ENCODE data around the gene CACNB3. TPM values are rescaled to one million over a fixed set of nuclear protein-coding genes. Genes with fewer than 3 reads are reported as not detected.

Gene CACNB3
- total and polyA plus RNA-seq, 2 of the 13 experiments (the other 11 are each of a cell fraction or from before 2014, with no cell fraction given) = 0.29 to 0.54 TPM

DNA sequence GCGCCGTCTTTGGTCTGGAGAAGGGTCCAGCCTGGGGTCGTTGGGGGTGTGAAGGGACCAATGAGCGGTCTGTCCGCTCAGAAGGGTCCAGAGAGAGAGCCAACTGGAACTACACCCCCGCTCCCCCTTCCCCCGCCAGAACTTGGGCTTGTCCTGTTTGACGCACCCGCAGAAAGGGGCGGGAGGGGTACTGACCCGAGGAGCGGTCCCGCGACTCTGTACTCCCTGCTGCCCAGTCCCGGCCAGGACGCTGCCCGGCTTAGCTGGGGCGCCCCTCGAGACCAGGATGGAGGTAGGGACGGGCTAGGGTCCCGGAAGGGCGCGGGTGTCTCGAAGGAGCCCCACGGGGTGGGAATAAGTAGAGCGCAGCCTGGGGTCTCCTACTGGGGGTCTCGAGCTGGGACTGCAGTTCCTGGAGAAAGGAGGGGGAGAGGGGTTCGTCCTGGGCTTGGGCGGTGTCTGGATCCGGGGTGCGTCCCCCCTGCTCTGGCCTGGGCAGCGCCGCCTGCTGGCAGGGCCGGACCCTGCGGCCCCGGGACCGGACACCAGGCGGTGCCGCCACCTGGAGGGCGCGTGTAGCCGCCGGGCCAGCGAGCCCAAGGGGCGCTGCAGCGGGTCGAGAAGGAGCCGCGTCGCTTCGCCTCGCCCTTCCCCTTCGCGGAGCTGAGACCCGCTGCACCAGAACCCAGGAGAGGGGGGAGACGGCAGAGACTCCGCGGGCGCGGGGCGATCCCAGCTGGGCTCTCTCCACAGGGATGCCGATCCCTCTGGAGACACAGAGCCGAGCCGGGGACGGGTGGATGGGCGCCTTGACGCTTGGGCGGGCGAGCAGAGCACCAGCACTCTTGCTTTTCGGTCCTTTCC is 3.8 kb upstream of the CACNB3 start (continued):
- TF ChIP-seq U2AF2 (IDR thresholded peaks at IDR 0.05; ENCODE audit: low read depth, low read length) (no peak), DNMT3B (CRISPR knock-in tag; conservative IDR thresholded peaks at IDR 0.05) (no peak), TFDP1 (CRISPR knock-in tag; IDR thresholded peaks at IDR 0.05; ENCODE audit: borderline replicate concordance) (peak; percentile 64; the same call in 1 of the 2 replicates), AKAP8 (CRISPR knock-in tag; IDR thresholded peaks at IDR 0.05) (peak; percentile 66), ZNF468 (CRISPR knock-in tag; IDR thresholded peaks at IDR 0.05) (0 out of 2 replicates have a peak, but pooled peaks have one; percentile 14), RFXANK (CRISPR knock-in tag; IDR thresholded peaks at IDR 0.05) (no peak), POLR2G (IDR thresholded peaks at IDR 0.05; ENCODE audit: low read depth, low read length) (0 out of 2 replicates have a peak, but pooled peaks have one; percentile 17), KLF16 (CRISPR knock-in tag; IDR thresholded peaks at IDR 0.05) (no peak), NFRKB (IDR thresholded peaks at IDR 0.05) (no peak), ZBTB20 (CRISPR knock-in tag; IDR thresholded peaks at IDR 0.05; ENCODE audit: borderline replicate concordance, low read depth) (no peak), ARNT2 (CRISPR knock-in tag; IDR thresholded peaks at IDR 0.05; ENCODE audit: low read depth) (peak; percentile 85), MAZ (IDR thresholded peaks at IDR 0.05; ENCODE audit: borderline replicate concordance, low read depth, low read length) (no peak), MAZ (CRISPR knock-in tag; IDR thresholded peaks at IDR 0.05; ENCODE audit: low read depth) (peak; percentile 28; the same call in 1 of the 2 replicates), ZNF333 (CRISPR knock-in tag; IDR thresholded peaks at IDR 0.05; ENCODE audit: borderline replicate concordance) (0 out of 2 replicates have a peak, but pooled peaks have one; percentile 28), ZNF766 (CRISPR knock-in tag; IDR thresholded peaks at IDR 0.05; ENCODE audit: borderline replicate concordance) (0 out of 2 replicates have a peak, but pooled peaks have one; percentile 57), ZNF800 (CRISPR knock-in tag; IDR thresholded peaks at IDR 0.05) (peak; percentile 89), NFYC (CRISPR knock-in tag; IDR thresholded peaks at IDR 0.05) (no peak), ZNF770 (CRISPR knock-in tag; IDR thresholded peaks at IDR 0.05) (peak; percentile 64; the same call in 1 of the 2 replicates), THAP8 (CRISPR knock-in tag; IDR thresholded peaks at IDR 0.05; ENCODE audit: borderline replicate concordance) (0 out of 2 replicates have a peak, but pooled peaks have one; percentile 21)
